Measurements from ENCODE around the gene NNT.

- TF ChIP-seq POLR2A (IDR thresholded peaks at IDR 0.05; ENCODE audit: low read depth, low read length) (no peak), POLR2AphosphoS5 (IDR thresholded peaks at IDR 0.05; ENCODE audit: low read depth, low read length) (no peak), TAF1 (IDR thresholded peaks at IDR 0.05; ENCODE audit: borderline replicate concordance, low read depth, low read length) (no peak)
Observed at GRCh38 chr5:43677253-43677652, 74.3 kb downstream of the NNT start.
